Breast epithelium (tissue), 3 donors: ENCODE results near the gene DRGX.

Experiments
- POLR2A ChIP-seq: fragments of 450-650 bp; IDR thresholded peaks from one replicate; pipeline ENCODE4 v1.6.1; 2016; ENCODE audit warnings: antibody characterized with exemption, mild to moderate bottlenecking, moderate library complexity
- POLR2AphosphoS5 ChIP-seq, 3 donors: sonication (generic); formaldehyde crosslinking; IDR thresholded peaks; one replicate each; pipeline ENCODE4 v1.6.1; 2017; ENCODE audit warnings: antibody characterized with exemption in 3 of 3
- TF ChIP-seq, protein P1 (sequence below), 3 donors: fragments of 450-650 bp; IDR thresholded peaks; one replicate each; pipeline ENCODE4 v1.5.1; 2016 to 2017; ENCODE audit warnings: antibody characterized with exemption in 3 of 3, mild to moderate bottlenecking in 3 of 3, moderate library complexity in 3 of 3

DNA sequence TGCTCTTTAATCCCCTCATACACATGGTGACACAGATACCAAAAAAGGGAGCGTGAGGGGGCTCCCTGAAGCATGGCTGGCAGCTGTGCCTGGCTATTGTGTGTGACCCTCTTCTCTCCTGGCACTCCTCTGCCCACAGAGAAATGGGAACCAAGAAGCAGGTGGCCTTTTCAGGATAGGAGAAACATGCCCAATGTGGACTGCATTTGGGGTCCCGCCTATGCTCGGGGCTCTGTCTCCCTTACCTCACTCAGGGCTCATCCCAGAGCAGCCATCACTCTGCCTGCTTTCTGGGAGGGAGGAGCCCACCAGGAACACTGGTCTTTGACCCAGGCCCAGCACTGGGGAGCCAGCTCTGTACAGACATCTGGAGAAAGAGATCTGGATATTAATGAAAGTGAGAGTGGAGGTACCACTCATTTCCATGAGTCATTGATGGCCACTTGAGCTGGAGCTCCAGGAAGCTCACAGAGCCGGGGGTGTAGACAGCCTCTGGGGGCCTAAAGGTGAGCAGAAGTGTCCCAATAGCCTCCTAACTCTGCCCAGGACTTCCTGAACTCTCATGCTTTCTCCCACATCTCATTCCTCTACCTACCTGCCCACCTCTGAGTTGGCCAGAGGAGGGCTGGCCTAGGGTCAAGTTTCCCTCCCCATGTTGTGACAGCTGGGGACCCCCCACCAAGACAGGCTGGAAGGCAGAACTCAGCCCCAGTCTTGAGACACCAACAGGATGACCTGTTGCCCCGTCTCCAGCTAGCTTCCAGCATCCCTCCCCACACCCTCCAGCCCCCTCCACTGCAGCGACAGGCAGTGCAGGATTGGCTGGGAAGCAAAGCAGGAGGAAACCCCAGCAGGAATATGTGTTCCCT, 42.6 kb downstream of the DRGX start:
- TF ChIP-seq POLR2AphosphoS5 (IDR thresholded peaks at IDR 0.05) (no peak), POLR2A (no peak)
- TF ChIP-seq, protein P1, sequence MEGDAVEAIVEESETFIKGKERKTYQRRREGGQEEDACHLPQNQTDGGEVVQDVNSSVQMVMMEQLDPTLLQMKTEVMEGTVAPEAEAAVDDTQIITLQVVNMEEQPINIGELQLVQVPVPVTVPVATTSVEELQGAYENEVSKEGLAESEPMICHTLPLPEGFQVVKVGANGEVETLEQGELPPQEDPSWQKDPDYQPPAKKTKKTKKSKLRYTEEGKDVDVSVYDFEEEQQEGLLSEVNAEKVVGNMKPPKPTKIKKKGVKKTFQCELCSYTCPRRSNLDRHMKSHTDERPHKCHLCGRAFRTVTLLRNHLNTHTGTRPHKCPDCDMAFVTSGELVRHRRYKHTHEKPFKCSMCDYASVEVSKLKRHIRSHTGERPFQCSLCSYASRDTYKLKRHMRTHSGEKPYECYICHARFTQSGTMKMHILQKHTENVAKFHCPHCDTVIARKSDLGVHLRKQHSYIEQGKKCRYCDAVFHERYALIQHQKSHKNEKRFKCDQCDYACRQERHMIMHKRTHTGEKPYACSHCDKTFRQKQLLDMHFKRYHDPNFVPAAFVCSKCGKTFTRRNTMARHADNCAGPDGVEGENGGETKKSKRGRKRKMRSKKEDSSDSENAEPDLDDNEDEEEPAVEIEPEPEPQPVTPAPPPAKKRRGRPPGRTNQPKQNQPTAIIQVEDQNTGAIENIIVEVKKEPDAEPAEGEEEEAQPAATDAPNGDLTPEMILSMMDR (IDR thresholded peaks at IDR 0.05): no peak
